Right hindlimb (tissue), 1 donor: ENCODE measurements around the gene NTN5.
"Not testable (repeated sequence)": the region's sequence is repeated elsewhere in the genome, so short reads cannot be mapped to it uniquely, and the experiment has no call there.

ENCODE experiments used
- DNase-seq: peaks from one replicate; pipeline ENCODE4 v3.0.0-alpha.2; 2018

The NTN5 gene

DNA sequence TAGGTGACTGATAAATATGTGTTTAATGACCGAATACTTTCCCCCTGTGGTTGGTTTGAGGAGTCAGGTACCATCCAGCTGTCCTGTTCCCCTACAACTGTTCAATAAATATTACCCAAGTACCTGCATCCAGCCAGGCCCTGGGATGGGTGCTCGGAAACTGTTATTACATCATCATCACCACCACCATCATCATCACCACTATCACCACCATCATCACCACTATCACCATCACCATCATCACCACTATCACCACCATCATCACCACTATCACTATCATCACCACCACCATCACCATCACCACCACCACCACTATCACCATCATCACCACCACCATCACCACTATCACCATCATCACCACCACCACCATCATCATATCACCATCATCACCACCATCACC, 4.1 kb downstream of the NTN5 start:
- DNase-seq, result no peak

GRCh38 chr19:48668332-48668731, 4.5 kb downstream of the NTN5 start:
- DNase-seq, result no peak

DNA sequence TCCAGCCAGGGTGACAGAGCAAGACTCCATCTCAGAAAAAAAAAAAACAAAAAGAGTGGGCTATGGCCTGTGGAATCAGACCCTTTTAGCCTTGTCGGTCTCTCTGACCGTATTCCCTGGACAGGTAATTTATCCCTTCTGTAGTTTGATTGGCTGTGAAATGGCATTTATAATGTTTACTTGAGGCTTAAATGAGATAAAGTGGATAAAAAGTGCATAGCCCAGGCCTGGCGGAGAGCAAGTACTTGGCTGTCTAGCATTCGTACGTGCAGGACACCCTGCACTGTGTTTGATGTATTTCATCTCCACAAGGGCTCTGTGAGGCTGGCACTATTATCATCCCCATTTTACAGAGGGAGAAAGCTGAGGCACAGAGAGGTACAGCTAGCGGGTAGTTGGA, 7.0 kb downstream of the NTN5 start:
- DNase-seq, result no peak

- no peak for DNase-seq
Observed at GRCh38 chr19:48664476-48664875, 8.3 kb downstream of the NTN5 start.

DNA sequence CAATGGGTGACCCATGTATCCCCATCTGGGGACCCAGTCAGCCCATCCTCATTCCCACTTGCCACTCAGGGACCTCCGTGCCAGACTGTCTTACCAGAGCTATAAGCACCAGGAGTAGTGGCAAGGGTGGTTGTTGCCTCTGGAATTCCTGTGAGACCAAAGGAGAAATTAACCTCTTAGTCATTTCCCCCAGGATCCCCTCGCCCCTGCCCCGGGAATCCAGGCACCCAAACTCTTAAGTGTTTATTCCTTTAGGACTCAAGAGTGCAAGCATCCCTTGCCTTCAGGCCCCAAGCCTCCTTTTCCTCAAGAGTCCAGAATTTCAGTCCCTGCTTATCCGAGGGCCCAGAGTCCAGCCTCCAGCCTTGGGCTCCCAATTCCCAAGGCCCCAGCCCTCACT, 9.2 kb downstream of the NTN5 start:
- DNase-seq, result no peak

GRCh38 chr19:48661711-48662090, 11.1 kb downstream of the NTN5 start:
- DNase-seq, result no peak

- peak; percentile 82 for DNase-seq
Observed at GRCh38 chr19:48660852-48661710, 11.7 kb downstream of the NTN5 start.

DNA sequence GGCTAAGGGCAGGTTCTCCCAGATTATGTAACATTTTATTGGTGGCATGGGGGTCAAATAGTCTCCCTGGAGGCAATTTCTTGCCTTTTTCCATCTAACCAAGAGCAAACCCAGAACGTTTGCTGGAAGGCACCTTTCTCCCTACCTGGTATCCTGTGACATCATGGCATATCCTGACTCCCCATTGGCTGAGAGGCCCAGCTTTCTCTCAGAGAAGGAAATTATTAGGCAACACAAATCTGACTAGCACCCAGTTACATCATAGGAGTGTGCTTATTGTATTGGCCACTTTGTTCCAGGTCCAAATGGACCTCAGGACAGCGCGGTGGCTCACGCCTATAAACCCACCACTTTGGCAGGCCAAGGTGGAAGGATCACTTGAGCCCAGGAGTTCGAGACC, 13.0 kb downstream of the NTN5 start:
- no peak for DNase-seq

DNA sequence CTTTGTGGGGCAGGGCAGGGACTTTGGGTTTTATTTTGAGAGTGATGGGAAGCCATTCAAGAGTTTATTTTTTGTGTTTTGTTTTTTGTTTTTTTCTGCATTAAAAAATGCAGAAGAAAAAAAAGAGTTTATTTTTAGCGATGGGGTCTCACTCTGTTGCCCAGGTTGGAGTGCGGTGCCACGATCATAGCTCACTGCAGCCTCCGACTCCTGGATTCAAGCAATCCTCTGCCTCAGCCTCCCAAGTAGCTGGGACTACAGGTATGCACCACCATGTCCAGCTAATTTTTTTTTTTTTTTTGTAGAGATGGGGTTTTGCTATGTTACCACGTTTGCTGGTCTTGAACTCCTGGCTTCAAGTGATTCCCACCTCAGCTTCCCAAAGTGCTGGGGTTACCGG, 14.3 kb downstream of the NTN5 start:
- DNase-seq, result no peak

- DNase-seq, result not testable (repeated sequence)
Observed at GRCh38 chr19:48657828-48658227, 15.0 kb downstream of the NTN5 start.

GRCh38 chr19:48656840-48657474, 15.9 kb downstream of the NTN5 start:
- DNase-seq, result no peak

GRCh38 chr19:48654299-48655059, 18.3 kb downstream of the NTN5 start:
- peak; percentile 81 for DNase-seq

DNA sequence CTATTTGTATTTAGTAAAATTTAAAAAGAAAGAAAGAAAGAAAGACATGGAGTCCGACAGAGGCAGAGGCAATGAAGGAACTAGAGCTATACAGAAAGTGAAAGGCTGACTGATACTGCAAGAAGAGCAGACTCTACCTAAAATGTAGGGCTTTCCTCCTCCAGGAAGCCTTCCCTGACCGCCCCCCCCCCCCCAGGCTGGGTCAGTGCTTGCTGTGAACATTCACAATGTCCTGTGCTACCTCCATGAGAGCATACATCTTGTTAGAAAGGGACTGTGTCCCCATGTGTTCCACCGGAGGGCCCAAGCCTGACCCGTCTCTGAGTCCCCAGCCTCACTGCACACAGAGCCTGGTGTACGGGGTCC, 21.2 kb downstream of the NTN5 start:
- DNase-seq, result no peak

GRCh38 chr19:48650974-48651682, 21.7 kb downstream of the NTN5 start:
- no peak for DNase-seq

DNA sequence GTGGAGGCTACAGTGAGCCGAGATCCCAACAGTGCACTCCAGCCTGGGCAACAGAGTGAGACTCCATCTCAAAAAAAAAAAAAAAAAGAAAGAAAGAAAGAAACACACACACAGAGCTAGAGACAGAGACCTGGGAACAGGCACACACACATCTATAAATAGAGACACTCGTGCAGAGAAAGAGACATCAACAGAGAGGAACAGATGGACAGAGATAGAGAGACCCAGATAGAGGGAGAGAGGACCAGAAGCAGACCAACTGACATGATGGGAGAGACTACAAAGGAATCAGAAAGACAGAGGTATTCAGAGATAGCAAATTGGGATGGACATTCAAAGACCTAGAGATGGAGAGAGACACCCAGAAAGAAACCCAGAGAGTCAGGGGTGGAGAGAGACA, 24.7 kb downstream of the NTN5 start:
- DNase-seq, result no peak

GRCh38 chr19:48646722-48647216, 26.0 kb downstream of the NTN5 start:
- DNase-seq, result no peak

DNA sequence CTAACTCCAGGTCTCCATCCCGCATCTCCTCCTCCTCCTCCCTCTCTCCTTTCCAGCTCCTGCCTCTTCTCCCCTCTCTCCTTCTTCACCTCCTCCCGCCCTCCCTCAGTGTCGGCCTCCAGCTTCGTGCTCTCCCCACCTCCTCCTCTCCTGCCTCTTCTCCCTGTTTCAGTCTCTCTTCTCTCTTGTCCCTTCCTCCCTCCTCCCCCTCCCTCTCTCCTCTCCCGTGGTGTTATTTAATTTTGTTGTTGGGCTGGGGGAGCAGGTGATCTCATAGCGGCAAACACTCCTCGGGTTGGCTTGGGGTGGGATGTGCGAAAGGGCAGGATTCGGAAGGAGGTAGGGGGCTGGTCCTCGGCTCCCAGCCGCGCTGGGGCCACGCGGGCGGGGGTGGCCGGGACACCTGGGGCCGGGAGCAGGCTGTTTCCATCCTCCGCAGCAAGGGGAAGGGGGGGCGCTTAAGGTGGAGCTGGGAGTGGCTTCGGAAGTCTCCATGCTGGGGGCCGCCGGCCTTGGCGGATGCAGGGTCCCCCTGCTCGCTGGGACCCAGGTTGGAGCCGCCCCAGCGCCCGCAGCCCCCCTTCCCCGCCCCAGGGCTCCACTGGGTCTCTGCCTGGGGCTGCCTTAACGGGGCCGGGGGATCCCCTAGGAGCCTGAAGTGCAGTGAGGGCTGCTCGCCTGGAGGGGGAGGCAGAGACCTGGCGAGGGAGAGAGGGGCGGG, 26.7 kb downstream of the NTN5 start, which contains the start of gene CA11:
TSS of gene CA11 (minus strand) at position 187 of the 721 bp plus-strand sequence. CDS start 555 bp downstream, outside the sequence.
- peak; percentile 95 for DNase-seq

DNA sequence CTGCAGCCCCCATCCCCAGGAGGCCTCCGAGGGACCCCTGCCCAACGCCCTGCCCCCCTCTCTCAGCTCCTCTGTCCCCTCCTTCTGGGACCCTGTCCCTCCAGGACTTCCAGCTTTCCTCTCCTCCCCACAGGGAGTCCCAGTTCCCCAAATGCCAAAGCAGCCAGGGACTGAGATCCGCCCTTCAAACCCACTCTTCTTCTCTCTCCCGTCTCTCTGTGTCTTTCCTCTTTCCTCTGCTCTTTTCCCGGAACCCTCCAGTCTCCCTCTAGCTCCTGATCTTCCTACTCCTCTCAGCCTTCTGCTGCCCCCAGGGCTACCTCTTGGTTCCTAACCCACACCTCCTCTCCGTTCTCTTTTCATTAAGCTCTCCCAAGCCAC, 27.2 kb downstream of the NTN5 start:
- no peak for DNase-seq

- peak; percentile 84 for DNase-seq
Observed at GRCh38 chr19:48644839-48645619, 27.8 kb downstream of the NTN5 start.

DNA sequence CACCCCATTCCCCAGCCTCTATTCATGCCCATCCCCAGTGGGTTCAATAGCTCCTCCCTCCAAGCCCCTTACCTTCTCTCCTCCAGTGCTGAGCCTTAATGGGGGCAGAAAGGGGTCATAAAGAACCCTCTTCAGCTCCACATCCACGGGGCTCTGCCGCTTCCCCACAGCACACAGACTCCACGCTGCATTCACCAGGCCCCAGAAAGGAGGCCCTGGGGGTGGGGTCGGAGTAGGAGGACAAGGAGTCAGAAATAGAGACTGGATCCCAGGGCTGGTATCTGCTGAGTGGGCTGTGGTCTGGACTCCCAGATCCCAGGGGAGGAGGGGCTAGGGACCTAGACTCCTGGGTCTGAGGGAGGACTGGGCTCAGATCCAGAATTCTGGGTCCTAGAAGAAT, 28.5 kb downstream of the NTN5 start:
- DNase-seq, result no peak

DNA sequence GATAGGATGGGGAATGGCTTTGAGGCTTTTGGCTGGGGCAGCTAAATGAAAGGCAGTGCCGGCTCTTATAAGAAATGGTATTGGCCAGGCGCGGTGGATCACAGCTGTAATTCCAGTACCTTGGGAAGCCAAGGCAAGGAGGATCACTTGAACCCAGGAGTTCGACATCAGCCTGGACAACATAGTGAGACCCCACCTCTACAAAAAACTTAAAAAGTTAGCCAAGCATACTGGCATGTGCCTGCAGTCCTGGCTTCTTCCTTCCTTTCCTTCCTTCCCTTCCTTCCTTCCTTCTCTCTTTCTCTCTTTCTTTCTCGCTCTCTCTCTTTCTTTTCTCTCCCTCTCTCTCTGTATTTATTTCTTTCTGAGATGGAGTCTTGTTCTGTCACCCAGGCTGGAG, 30.0 kb downstream of the NTN5 start:
- DNase-seq, result no peak
